Tibial nerve (tissue), 4 donors: Measurements from ENCODE around the gene XPNPEP2. TPM values are rescaled to one million over a fixed set of nuclear protein-coding genes. Genes with fewer than 3 reads are reported as not detected.

Source experiments
- DNase-seq, 2 donors: peaks; one replicate each; pipeline ENCODE4 v3.0.0-alpha.2; 2019; ENCODE audit warnings: low spot score in 2 of 2
- H3K27ac ChIP-seq, 4 donors: fragments of 200-600 bp; sonication (generic) in 3 of 4; one replicate each; pipeline ENCODE4 v1.5.1; 2017 to 2019; ENCODE audit warnings: mild to moderate bottlenecking in 1 of 4
- H3K27me3 ChIP-seq, 2 donors: fragments of 200-600 bp; sonication (generic) in 1 of 2; one replicate each; pipeline versions ENCODE4 v1.5.1 to v1.6.0; 2017 to 2019
- H3K36me3 ChIP-seq, 3 donors: fragments of 200-600 bp; sonication (generic); one replicate each; pipeline ENCODE4 v1.5.1; 2018 to 2019
- H3K4me1 ChIP-seq, 4 donors: fragments of 200-600 bp; sonication (generic) in 3 of 4; one replicate each; pipeline ENCODE4 v1.5.1; 2017 to 2019
- H3K4me3 ChIP-seq, 4 donors: fragments of 200-600 bp; sonication (generic) in 3 of 4; one replicate each; pipeline ENCODE4 v1.5.1; 2017 to 2019; ENCODE audit warnings: mild to moderate bottlenecking in 1 of 4, moderate library complexity in 1 of 4
- H3K9me3 ChIP-seq, 4 donors: fragments of 200-600 bp; sonication (generic) in 3 of 4; one replicate each; pipeline ENCODE4 v1.5.1; 2017 to 2019
- CTCF ChIP-seq, 5 experiments: fragments of 200-600 bp in 3 of 5; fragments of 450-650 bp in 2 of 5; sonication (generic) in 3 of 5; IDR thresholded peaks; one replicate each; pipeline ENCODE4 v1.5.1; 2016 to 2019; ENCODE audit warnings: antibody characterized with exemption in 5 of 5, mild to moderate bottlenecking in 3 of 5, moderate library complexity in 2 of 5
- EP300 ChIP-seq, 2 donors: sonication (generic); formaldehyde crosslinking; IDR thresholded peaks; one replicate each; pipeline ENCODE4 v1.6.1; 2017; ENCODE audit warnings: antibody characterized with exemption in 2 of 2, mild to moderate bottlenecking in 1 of 2
- POLR2A ChIP-seq, 2 donors: fragments of 450-650 bp; IDR thresholded peaks; one replicate each; pipeline ENCODE4 v1.6.1; 2017; ENCODE audit warnings: antibody characterized with exemption in 2 of 2, mild to moderate bottlenecking in 2 of 2, moderate library complexity in 2 of 2
- WGBS, 2 donors: methylation state at CpG; one replicate each; pipeline ENCODE4 v1.1.5; 2018; 5-methylcytosine and 5-hydroxymethylcytosine counted together
- total RNA-seq, 4 donors: library from RNA; depleted of rRNA; stranded (reverse); fragments of >200 nt; gene quantifications; one replicate each; pipeline ENCODE4 v1.1.0, GENCODE V29; 2016

Gene XPNPEP2
- total RNA-seq, 4 donors from 2014 or later, result 0.87 to 10.0 (median 5.2) TPM

GRCh38 chrX:129790146-129790545, 51.4 kb downstream of the XPNPEP2 start:
- H3K9me3 ChIP-seq, result no peaks in the 10 kb centered on the region
- no peaks in the 10 kb centered on the region for H3K27me3 ChIP-seq
- DNase-seq, result no peak
- 82 to 84% methylated on average over 3 of the region's 3 CpGs for WGBS, 2 donors
- no peaks in the 10 kb centered on the region for H3K4me1 ChIP-seq
- TF ChIP-seq POLR2A (IDR thresholded peaks at IDR 0.05) (no peak), CTCF (IDR thresholded peaks at IDR 0.05) (no peak), EP300 (IDR thresholded peaks at IDR 0.05) (no peak)
- no peaks in the 10 kb centered on the region for H3K36me3 ChIP-seq
- H3K4me3 ChIP-seq, result no peak overlapping the region
- H3K27ac ChIP-seq, result no peak overlapping the region

GRCh38 chrX:129790808-129791207, 52.0 kb downstream of the XPNPEP2 start:
- no peaks in the 10 kb centered on the region for H3K9me3 ChIP-seq
- no peaks in the 10 kb centered on the region for H3K4me1 ChIP-seq
- WGBS, 2 donors, result 79 to 86% methylated on average over 6 to 9 of the region's 9 CpGs
- H3K36me3 ChIP-seq, result no peaks in the 10 kb centered on the region
- no peak for DNase-seq
- H3K27me3 ChIP-seq, result no peaks in the 10 kb centered on the region
- no peak overlapping the region for H3K27ac ChIP-seq
- H3K4me3 ChIP-seq, result no peak overlapping the region
- TF ChIP-seq POLR2A (IDR thresholded peaks at IDR 0.05) (no peak), CTCF (IDR thresholded peaks at IDR 0.05) (no peak), EP300 (IDR thresholded peaks at IDR 0.05) (no peak)

GRCh38 chrX:129791336-129791735, 52.6 kb downstream of the XPNPEP2 start:
- Histone ChIP-seq H3K4me3 (no peak overlapping the region), H3K9me3 (no peaks in the 10 kb centered on the region), H3K36me3 (no peaks in the 10 kb centered on the region), H3K4me1 (no peaks in the 10 kb centered on the region), H3K27ac (no peak overlapping the region), H3K27me3 (no peaks in the 10 kb centered on the region)
- DNase-seq, result no peak
- no peak for TF ChIP-seq POLR2A (IDR thresholded peaks at IDR 0.05)
- 76 to 83% methylated on average over 2 to 8 of the region's 8 CpGs for WGBS, 2 donors

- Histone ChIP-seq H3K27ac (no peak overlapping the region), H3K9me3 (no peaks in the 10 kb centered on the region), H3K4me3 (no peak overlapping the region), H3K4me1 (no peaks in the 10 kb centered on the region), H3K27me3 (no peaks in the 10 kb centered on the region), H3K36me3 (no peaks in the 10 kb centered on the region)
- no peak for DNase-seq
- no peak for TF ChIP-seq EP300 (IDR thresholded peaks at IDR 0.05)
- TF ChIP-seq CTCF (IDR thresholded peaks at IDR 0.05), result no peak
- no peak for TF ChIP-seq POLR2A (IDR thresholded peaks at IDR 0.05)
- WGBS, 2 donors, result 77 to 88% methylated on average over 6 to 7 of the region's 11 CpGs
Observed at GRCh38 chrX:129791961-129792570, 53.3 kb downstream of the XPNPEP2 start.

GRCh38 chrX:129792586-129793291, 54.0 kb downstream of the XPNPEP2 start:
- TF ChIP-seq EP300 (IDR thresholded peaks at IDR 0.05) (no peak), POLR2A (IDR thresholded peaks at IDR 0.05) (no peak), CTCF (IDR thresholded peaks at IDR 0.05) (no peak)
- Histone ChIP-seq H3K4me1 (no peaks in the 10 kb centered on the region), H3K36me3 (no peaks in the 10 kb centered on the region), H3K9me3 (no peaks in the 10 kb centered on the region), H3K27ac (no peak overlapping the region), H3K27me3 (no peaks in the 10 kb centered on the region), H3K4me3 (no peak overlapping the region)
- DNase-seq, result no peak
- WGBS, 2 donors, result 87 to 96% methylated on average over 9 to 18 of the region's 18 CpGs
